ENCODE results near the gene MRFAP1.
A peak's percentile ranks its signal among the peaks of the same experiment; 100 is the strongest.
"Not testable (repeated sequence)": the region's sequence is repeated elsewhere in the genome, so short reads cannot be mapped to it uniquely, and the experiment has no call there.

MRFAP1 gene

GRCh38 chr4:6668391-6668790 is 27.9 kb downstream of the MRFAP1 start:
- no peak for DNase-seq (ENCODE audit: low read depth)

- no peak for DNase-seq (ENCODE audit: low read depth)
These were observed 31.2 kb downstream of the MRFAP1 start for GRCh38 chr4:6671648-6672047.

- DNase-seq (ENCODE audit: low read depth) = no peak
These were observed 31.6 kb downstream of the MRFAP1 start for GRCh38 chr4:6672131-6672530.

- DNase-seq (ENCODE audit: low read depth) = not testable (repeated sequence)
These were observed 32.2 kb downstream of the MRFAP1 start for GRCh38 chr4:6672541-6673190.

GRCh38 chr4:6673191-6673659 is 32.7 kb downstream of the MRFAP1 start:
- not testable (repeated sequence) for DNase-seq (ENCODE audit: low read depth)

- peak; percentile 70 for DNase-seq (ENCODE audit: low read depth)
These were observed 33.4 kb downstream of the MRFAP1 start for GRCh38 chr4:6673660-6674499.

GRCh38 chr4:6674500-6675149 is 34.1 kb downstream of the MRFAP1 start:
- no peak for DNase-seq (ENCODE audit: low read depth)

GRCh38 chr4:6676722-6677558 is 36.5 kb downstream of the MRFAP1 start:
- DNase-seq (ENCODE audit: low read depth) = no peak

GRCh38 chr4:6680372-6681034 is 40.0 kb downstream of the MRFAP1 start:
- no peak for DNase-seq (ENCODE audit: low read depth)

GRCh38 chr4:6681191-6681590 is 40.7 kb downstream of the MRFAP1 start:
- DNase-seq (ENCODE audit: low read depth) = no peak

GRCh38 chr4:6682862-6683590 is 42.5 kb downstream of the MRFAP1 start:
- DNase-seq (ENCODE audit: low read depth) = no peak

- no peak for DNase-seq (ENCODE audit: low read depth)
These were observed 44.2 kb downstream of the MRFAP1 start for GRCh38 chr4:6684656-6685055.

GRCh38 chr4:6686104-6686787 is 45.8 kb downstream of the MRFAP1 start:
- no peak for DNase-seq (ENCODE audit: low read depth)

GRCh38 chr4:6687947-6688878 is 47.7 kb downstream of the MRFAP1 start:
- no peak for DNase-seq (ENCODE audit: low read depth)

GRCh38 chr4:6688879-6689505 is 48.5 kb downstream of the MRFAP1 start:
- peak; percentile 64 for DNase-seq (ENCODE audit: low read depth)

GRCh38 chr4:6689506-6689960 is 49.0 kb downstream of the MRFAP1 start:
- DNase-seq (ENCODE audit: low read depth) = no peak
